Esophagus muscularis mucosa (tissue), 4 donors: ENCODE data around the gene DIDO1. TPM values are rescaled to one million over a fixed set of nuclear protein-coding genes. Genes with fewer than 3 reads are reported as not detected.

Source experiments
- DNase-seq: peaks from one replicate; pipeline ENCODE4 v3.0.0-alpha.2; 2017; ENCODE audit errors: extremely low spot score
- H3K27ac ChIP-seq, 4 donors: fragments of 200-600 bp; sonication (generic); replicated peaks in 1 of 4; 1 replicate in 3 of 4; 2 replicates in 1 of 4; pipeline ENCODE4 v1.5.1; 2016 to 2019; ENCODE audit warnings: mild to moderate bottlenecking in 1 of 4
- H3K27me3 ChIP-seq, 4 donors: fragments of 200-600 bp; sonication (generic); one replicate each; pipeline versions ENCODE4 v1.5.1 to v1.6.0; 2016 to 2019
- H3K36me3 ChIP-seq, 4 donors: fragments of 200-600 bp; sonication (generic); one replicate each; pipeline ENCODE4 v1.5.1; 2016 to 2019
- H3K4me1 ChIP-seq, 4 donors: fragments of 200-600 bp; sonication (generic); one replicate each; pipeline ENCODE4 v1.5.1; 2016 to 2019
- H3K4me3 ChIP-seq, 4 donors: fragments of 200-600 bp; sonication (generic); 1 replicate in 2 of 4; 2 replicates in 2 of 4; pipeline ENCODE4 v1.5.1; 2016 to 2019; ENCODE audit warnings: mild to moderate bottlenecking in 4 of 4, moderate library complexity in 1 of 4
- H3K9me3 ChIP-seq, 4 donors: fragments of 200-600 bp; sonication (generic); 1 replicate in 3 of 4; 2 replicates in 1 of 4; pipeline ENCODE4 v1.5.1; 2016 to 2019
- CTCF ChIP-seq, 3 experiments: fragments of 200-600 bp in 2 of 3; fragments of 450-650 bp in 1 of 3; sonication (generic) in 2 of 3; IDR thresholded peaks; one replicate each; pipeline ENCODE4 v1.5.1; 2017 to 2019; ENCODE audit warnings: antibody characterized with exemption in 3 of 3, mild to moderate bottlenecking in 2 of 3, moderate library complexity in 1 of 3
- EP300 ChIP-seq: sonication (generic); formaldehyde crosslinking; IDR thresholded peaks from one replicate; pipeline ENCODE4 v1.6.1; 2017; ENCODE audit warnings: antibody characterized with exemption
- POLR2A ChIP-seq: fragments of 450-650 bp; IDR thresholded peaks from one replicate; pipeline ENCODE4 v1.6.1; 2017; ENCODE audit warnings: antibody characterized with exemption, moderate library complexity, mild to moderate bottlenecking, low read depth
- POLR2AphosphoS5 ChIP-seq, 2 donors: sonication (generic); formaldehyde crosslinking; IDR thresholded peaks; one replicate each; pipeline ENCODE4 v1.6.1; 2017; ENCODE audit warnings: antibody characterized with exemption in 2 of 2
- WGBS: methylation state at CpG from one replicate; pipeline ENCODE4 v1.1.5; 2018; 5-methylcytosine and 5-hydroxymethylcytosine counted together
- intact Hi-C: fragments of 100-400 bp; cut with DNase I; formaldehyde crosslinking; loops from one replicate; pipeline ENCODE4 v1.15.1; 2023
- total RNA-seq, 4 donors: library from RNA; depleted of rRNA; stranded (reverse); fragments of >200 nt; gene quantifications; one replicate each; pipeline versions ENCODE4 v1.1.0 to v1.2.1, GENCODE V29; 2016

Gene DIDO1
- total RNA-seq, 4 donors from 2014 or later: 48.9 to 61.6 (median 55.7) TPM

DNA sequence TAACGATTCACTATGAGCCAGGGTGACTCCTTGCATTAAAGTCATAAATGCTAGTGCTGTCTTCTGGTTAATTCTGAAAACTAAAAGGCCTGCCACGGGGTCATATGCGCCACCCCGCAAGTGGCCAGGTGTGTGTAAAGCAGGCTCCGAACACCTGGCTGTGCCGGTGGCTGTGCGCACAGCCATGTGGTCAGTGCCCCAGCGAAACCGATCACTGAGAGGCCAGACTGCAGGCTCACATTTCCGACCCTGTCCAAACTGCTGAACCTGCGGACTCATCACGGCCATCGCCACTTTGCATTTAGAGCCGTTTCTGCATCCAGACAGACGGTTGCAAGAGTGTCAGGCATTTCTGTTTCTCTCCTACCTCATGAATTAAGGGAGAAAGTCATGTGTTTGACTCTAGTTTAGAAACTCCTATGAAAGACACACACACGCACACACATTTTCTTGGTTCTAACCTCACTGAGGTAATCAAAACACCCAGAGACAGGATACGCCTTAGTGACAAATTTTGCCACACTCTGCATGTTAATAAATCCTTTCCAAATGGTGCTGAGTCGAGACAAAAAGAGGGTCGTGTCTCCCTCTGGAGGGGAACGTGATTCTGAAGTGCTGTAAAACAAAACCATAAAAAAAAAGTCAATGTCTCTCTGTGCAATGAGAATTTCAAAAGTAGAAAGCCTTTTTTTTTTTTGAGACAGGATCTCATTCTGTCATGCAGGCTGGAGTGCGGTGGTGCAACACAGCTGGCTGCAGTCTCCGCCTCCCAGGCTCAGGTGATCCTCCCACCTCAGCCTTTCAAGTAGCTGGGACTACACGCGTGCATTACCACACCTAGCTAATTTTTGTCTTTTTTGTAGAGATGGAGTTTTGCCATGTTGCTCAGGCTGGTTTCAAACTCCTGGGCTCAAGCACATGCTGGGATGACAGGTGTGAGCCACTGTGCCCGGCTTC lies 33.7 kb downstream of the DIDO1 start:
- intact Hi-C loops: no loop called here
- TF ChIP-seq CTCF (IDR thresholded peaks at IDR 0.05): no peak
- no peak for TF ChIP-seq EP300
- TF ChIP-seq POLR2AphosphoS5 (IDR thresholded peaks at IDR 0.05): no peak
- no peak for TF ChIP-seq POLR2A
- Histone ChIP-seq H3K4me3 (no peak overlapping the region), H3K4me1 (peaks cover under 1 to 8% (median 5%) of the 10 kb centered on the region in 4 donors), H3K9me3 (no peaks in the 10 kb centered on the region), H3K27ac (no peak overlapping the region), H3K36me3 (peaks cover 69 to 93% (median 92%) of the 10 kb centered on the region in 4 donors), H3K27me3 (no peaks in the 10 kb centered on the region)
- no peak for DNase-seq
- WGBS: 82% methylated on average over 25 of the region's 25 CpGs

DNA sequence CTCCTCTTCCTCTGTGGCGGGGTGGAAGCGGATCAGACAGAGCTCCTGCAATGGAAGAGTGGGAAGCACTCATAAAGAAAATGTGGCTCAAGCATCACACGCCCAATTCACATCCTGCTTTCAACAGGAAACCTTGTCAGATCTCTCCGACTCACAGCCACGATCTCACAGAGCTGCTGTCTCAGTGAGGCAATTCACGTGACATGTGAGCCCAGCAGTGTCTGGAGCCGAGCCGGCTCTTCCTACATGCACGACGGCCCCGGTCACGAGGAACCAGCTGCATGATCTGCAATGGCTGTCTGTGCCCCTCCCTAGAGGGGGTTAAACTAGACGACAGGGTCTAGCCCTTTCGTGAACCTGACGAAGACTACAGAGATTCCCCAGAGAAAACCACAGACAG lies 35.2 kb downstream of the DIDO1 start:
- no peak for DNase-seq
- Histone ChIP-seq H3K27ac (no peak overlapping the region), H3K27me3 (no peaks in the 10 kb centered on the region), H3K4me3 (no peak overlapping the region), H3K9me3 (no peaks in the 10 kb centered on the region), H3K4me1 (peaks cover 3 to 14% (median 14%) of the 10 kb centered on the region in 4 donors), H3K36me3 (peaks cover 69 to 98% (median 95%) of the 10 kb centered on the region in 4 donors)
- intact Hi-C loops: no loop called here
- TF ChIP-seq POLR2AphosphoS5 (IDR thresholded peaks at IDR 0.05) (no peak), CTCF (IDR thresholded peaks at IDR 0.05) (no peak), POLR2A (no peak), EP300 (no peak)
- WGBS: 90% methylated on average over 10 of the region's 15 CpGs

DNA sequence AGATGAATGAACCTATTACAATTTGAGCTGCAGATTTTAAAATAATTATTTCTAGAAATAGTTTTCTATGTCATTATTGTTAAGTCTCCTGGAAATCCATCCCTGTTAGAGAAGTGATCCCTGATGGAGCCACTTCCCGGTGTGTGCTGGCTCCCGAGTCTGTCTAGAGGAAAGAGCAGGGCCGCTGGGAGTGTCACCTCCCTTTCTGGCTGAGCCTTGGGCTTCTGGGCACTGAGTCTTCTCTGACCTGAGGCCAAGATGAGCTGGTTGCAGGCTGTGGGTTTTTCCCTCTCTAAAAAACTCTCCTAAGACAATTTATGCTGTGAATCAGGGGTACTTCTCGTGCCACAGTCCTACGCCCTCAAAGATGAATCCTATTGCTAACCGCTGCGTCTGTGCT lies 35.9 kb downstream of the DIDO1 start:
- TF ChIP-seq POLR2A (no peak), CTCF (IDR thresholded peaks at IDR 0.05) (no peak), EP300 (no peak), POLR2AphosphoS5 (IDR thresholded peaks at IDR 0.05) (no peak)
- no peak overlapping the region for H3K27ac ChIP-seq
- no peaks in the 10 kb centered on the region for H3K27me3 ChIP-seq
- H3K4me1 ChIP-seq: peaks cover 3 to 14% (median 14%) of the 10 kb centered on the region in 4 donors
- H3K9me3 ChIP-seq: no peaks in the 10 kb centered on the region
- intact Hi-C loops: no loop called here
- no peak overlapping the region for H3K4me3 ChIP-seq
- DNase-seq: no peak
- H3K36me3 ChIP-seq: peaks cover 69 to 96% (median 90%) of the 10 kb centered on the region in 4 donors
- 88% methylated on average over 7 of the region's 7 CpGs for WGBS

DNA sequence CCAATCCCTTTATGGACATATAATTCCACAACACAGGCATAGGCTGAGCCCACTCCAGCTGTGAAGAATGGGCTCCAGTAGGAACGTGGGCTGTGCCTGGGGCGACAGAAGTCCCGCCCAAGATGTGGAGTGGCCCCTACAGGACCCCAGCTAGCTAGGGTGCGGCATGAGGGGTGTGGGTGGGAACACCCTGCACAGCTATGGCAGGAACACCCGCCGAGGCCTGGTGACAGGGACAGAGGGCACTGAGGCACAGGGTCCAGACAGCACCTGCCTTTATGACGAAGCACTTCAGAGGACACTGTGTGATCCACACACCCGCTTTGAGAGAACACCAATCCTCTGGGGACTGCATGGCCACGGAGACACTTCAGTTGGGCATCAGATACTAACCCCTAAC lies 36.4 kb downstream of the DIDO1 start:
- WGBS: 90% methylated on average over 8 of the region's 9 CpGs
- Histone ChIP-seq H3K36me3 (peaks cover 66 to 91% (median 84%) of the 10 kb centered on the region in 4 donors), H3K27me3 (no peaks in the 10 kb centered on the region), H3K9me3 (no peaks in the 10 kb centered on the region), H3K4me3 (no peak overlapping the region), H3K4me1 (peaks cover 3 to 14% (median 14%) of the 10 kb centered on the region in 4 donors), H3K27ac (no peak overlapping the region)
- no peak for DNase-seq
- intact Hi-C loops: no loop called here
- no peak for TF ChIP-seq EP300
- no peak for TF ChIP-seq POLR2A
- TF ChIP-seq CTCF (IDR thresholded peaks at IDR 0.05): no peak
- TF ChIP-seq POLR2AphosphoS5 (IDR thresholded peaks at IDR 0.05): no peak
